ENCODE results near the gene FRA10AC1. TPM values are rescaled to one million over a fixed set of nuclear protein-coding genes. Genes with fewer than 3 reads are reported as not detected.

The FRA10AC1 gene
- total and polyA plus RNA-seq, 2 of the 13 experiments (the other 11 are each of a cell fraction or from before 2014, with no cell fraction given): 5.3 to 7.4 TPM

- DNase-seq (ENCODE audit: low spot score): peak; percentile 38
- Histone ChIP-seq H3K4me1 (ENCODE audit: insufficient read depth, low read length) (no peaks in the 10 kb centered on the region), H2AFZ (ENCODE audit: low read length) (no peak overlapping the region), H3K9ac (ENCODE audit: insufficient read depth, low read depth, low read length) (no peak overlapping the region), H3K4me3 (replicated peaks in 1 of 3; ENCODE audit: insufficient read depth in 1 of 3, low read depth in 2 of 3, low read length in 3 of 3) (no peak overlapping the region), H3K4me2 (ENCODE audit: low read depth, low read length) (no peak overlapping the region), H3K79me2 (ENCODE audit: insufficient read depth, low read length) (no peaks in the 10 kb centered on the region), H3K36me3 (replicated peaks in 1 of 2; ENCODE audit: control insufficient read depth in 1 of 2, insufficient read depth in 2 of 2, low read length in 2 of 2) (peaks cover 3 to 33% of the 10 kb centered on the region in 2 experiments; a peak in 2 of 5 replicates), H3K27ac (ENCODE audit: extremely low read length, insufficient read depth, low read length) (no peak overlapping the region), H3K9me3 (ENCODE audit: low read length) (no peaks in the 10 kb centered on the region), H4K20me1 (ENCODE audit: insufficient read depth, low read length) (no peaks in the 10 kb centered on the region), H3K27me3 (ENCODE audit: control insufficient read depth in 1 of 2, insufficient read depth in 2 of 2, low read length in 2 of 2) (no peaks in the 10 kb centered on the region)
- ChIA-PET POLR2A (interaction anchor here (1.0 to 1.6 kb wide), 4 partner anchors 81 to 126 kb away, joined by 3 to 7 read pairs (median 5); no protein-coding TSS in a partner anchor), CTCF (ENCODE audit: low intra/inter-chr PET ratio, low total read pairs) (interaction anchor here (1.6 to 2.1 kb wide), 4 partner anchors 83 to 305 kb away, joined by 4 to 42 read pairs (median 9); no protein-coding TSS in a partner anchor)
- TF ChIP-seq RAD21 (CRISPR knock-in tag; IDR thresholded peaks at IDR 0.05): peak; percentile 72
- no peak for TF ChIP-seq ZNF510 (CRISPR knock-in tag; IDR thresholded peaks at IDR 0.05; ENCODE audit: low read depth)
- TF ChIP-seq CTCF (CRISPR knock-in tag; IDR thresholded peaks at IDR 0.05): peak; percentile 71
- TF ChIP-seq ZNF501 (CRISPR knock-in tag; IDR thresholded peaks at IDR 0.05): no peak
- TF ChIP-seq STAG1 (CRISPR knock-in tag; IDR thresholded peaks at IDR 0.05): peak; percentile 82
- TF ChIP-seq TARDBP (CRISPR knock-in tag; IDR thresholded peaks at IDR 0.05): no peak
- peak; percentile 41; the same call in 1 of the 2 replicates for TF ChIP-seq ARID3A (IDR thresholded peaks at IDR 0.05; ENCODE audit: low read depth, low read length)
- TF ChIP-seq SMC3 (IDR thresholded peaks at IDR 0.05; ENCODE audit: low read length): peak; percentile 77
- in situ Hi-C loops (cut with HindIII; ENCODE audit: extremely low pct_ligation_motif_present, low pct_unique_long_range_greater_than_20kb): loop anchor here (5.0 kb wide), 1 partner anchor 128 kb away; no protein-coding TSS in a partner anchor
- FAIRE-seq: peak; percentile 32
- ATAC-seq: peak; percentile 31; the same call in 1 of the 3 replicates
- WGBS (ENCODE audit: low lambda C conversion rate): 74% methylated on average over 4 of the region's 4 CpGs
- intact Hi-C loops (cut with micrococcal nuclease; ENCODE audit: unreplicated experiment): loop anchor here (1.0 to 2.0 kb wide), 2 partner anchors 126 to 138 kb away; no protein-coding TSS in a partner anchor
- no TSS peak for BruUV-seq (replicated peaks)
Measured at GRCh38 chr10:93680412-93681047, 21.9 kb downstream of the FRA10AC1 start.

Data from HepG2 (cell line).